HFF-Myc (cell line): ENCODE results near the gene EYS.
"Not testable (repeated sequence)": the region's sequence is repeated elsewhere in the genome, so short reads cannot be mapped to it uniquely, and the experiment has no call there.

Experiments used
- DNase-seq: peaks from one replicate; pipeline ENCODE4 v3.0.0-alpha.2; 2011; ENCODE audit warnings: low read depth; ENCODE audit errors: extremely low read depth
- H3K4me3 ChIP-seq: replicated peaks from 2 replicates; pipeline ENCODE4 v1.5.1; 2011; ENCODE audit warnings: low read depth, mild to moderate bottlenecking, control low read depth, low read length
- TF ChIP-seq, protein P1 (sequence below): IDR thresholded peaks from 2 replicates; pipeline ENCODE4 v1.5.1; 2012; ENCODE audit warnings: mild to moderate bottlenecking, low read depth, low read length, control low read depth; ENCODE audit errors: missing control alignments

The EYS gene

DNA sequence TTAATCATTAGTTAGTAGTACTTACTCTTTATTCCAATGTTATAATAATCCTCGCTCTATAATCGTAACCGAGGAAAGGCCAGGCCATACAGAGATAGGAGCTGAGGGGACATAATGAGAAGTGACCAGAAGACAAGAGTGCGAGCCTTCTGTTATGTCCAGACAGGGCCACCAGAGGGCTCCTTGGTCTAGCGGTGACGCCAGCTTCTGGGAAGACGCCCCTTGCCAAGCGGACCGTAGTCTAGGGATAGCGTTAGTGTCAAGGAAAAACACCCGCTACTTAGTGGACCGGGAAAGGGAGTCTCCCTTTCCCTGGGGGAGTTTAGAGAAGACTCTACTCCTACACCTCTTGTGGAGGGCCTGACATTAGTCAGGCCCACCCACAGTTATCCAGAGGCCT, 1237.6 kb downstream of the EYS start:
- H3K4me3 ChIP-seq, DNase-seq: not testable (repeated sequence)
- TF ChIP-seq, protein P1, sequence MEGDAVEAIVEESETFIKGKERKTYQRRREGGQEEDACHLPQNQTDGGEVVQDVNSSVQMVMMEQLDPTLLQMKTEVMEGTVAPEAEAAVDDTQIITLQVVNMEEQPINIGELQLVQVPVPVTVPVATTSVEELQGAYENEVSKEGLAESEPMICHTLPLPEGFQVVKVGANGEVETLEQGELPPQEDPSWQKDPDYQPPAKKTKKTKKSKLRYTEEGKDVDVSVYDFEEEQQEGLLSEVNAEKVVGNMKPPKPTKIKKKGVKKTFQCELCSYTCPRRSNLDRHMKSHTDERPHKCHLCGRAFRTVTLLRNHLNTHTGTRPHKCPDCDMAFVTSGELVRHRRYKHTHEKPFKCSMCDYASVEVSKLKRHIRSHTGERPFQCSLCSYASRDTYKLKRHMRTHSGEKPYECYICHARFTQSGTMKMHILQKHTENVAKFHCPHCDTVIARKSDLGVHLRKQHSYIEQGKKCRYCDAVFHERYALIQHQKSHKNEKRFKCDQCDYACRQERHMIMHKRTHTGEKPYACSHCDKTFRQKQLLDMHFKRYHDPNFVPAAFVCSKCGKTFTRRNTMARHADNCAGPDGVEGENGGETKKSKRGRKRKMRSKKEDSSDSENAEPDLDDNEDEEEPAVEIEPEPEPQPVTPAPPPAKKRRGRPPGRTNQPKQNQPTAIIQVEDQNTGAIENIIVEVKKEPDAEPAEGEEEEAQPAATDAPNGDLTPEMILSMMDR: peak; percentile 20

DNA sequence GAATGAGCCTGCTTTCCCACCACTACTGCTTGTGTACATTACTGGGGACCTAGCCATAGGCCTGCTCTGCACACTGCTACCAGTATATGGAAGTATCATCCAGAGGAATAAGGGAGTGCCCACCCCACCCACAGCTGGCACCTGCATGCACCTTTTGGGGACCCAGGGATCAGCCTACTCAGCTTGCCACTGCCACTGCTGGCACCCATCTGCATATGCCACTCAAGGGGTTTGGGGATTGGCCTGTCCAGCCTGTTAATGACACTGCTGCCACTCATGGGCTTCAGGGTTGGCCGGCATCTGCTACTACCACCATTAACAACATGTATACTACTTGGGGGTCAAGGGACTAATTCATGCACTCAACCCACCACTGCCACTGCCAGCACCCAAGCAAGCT, 1239.4 kb downstream of the EYS start:
- H3K4me3 ChIP-seq: no peak overlapping the region
- no peak for DNase-seq
- TF ChIP-seq, protein P1: no peak

DNA sequence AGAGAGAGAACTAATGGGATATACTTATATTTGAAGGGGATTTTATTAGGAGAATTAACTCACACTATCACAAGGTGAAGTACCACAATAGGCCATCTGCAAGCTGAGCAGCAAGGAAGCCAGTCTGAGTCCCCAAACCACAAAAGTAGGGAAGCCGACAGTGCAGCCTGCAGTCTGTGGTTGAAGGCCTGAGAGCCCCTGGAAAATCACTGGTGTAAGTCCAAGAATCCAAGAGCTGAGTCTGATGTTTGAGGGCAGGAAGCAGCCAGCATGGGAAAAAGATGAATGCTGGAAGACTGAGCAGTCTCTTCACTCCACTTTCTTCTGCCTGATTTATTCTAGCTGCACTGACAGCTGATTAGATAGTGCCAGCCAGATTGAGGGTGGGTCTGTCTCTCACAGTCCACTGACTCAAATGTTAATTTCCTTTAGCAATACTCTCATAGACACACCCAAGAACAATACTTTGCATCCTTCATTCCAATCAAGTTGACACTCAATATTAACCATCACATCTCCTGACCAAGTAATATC, 1247.5 kb downstream of the EYS start:
- no peak overlapping the region for H3K4me3 ChIP-seq
- no peak for DNase-seq
- TF ChIP-seq, protein P1: no peak

DNA sequence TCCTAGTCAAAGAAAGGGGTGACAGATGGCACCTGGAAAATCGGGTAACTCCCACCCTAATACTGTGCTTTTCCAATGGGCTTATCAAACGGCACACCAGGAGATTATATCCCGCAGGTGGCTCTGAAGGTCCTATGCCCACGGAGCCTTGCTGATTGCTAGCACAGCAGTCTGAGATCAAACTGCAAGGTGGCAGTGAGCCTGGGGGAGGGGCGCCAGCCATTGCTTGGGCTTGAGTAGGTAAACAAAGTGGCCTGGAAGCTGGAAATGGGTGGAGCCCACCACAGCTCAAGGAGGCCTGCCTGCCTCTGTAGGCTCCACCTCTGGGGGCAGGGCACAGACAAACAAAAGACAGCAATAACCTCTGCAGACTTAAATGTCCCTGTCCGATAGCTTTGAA, 1258.9 kb downstream of the EYS start:
- DNase-seq, H3K4me3 ChIP-seq: not testable (repeated sequence)

DNA sequence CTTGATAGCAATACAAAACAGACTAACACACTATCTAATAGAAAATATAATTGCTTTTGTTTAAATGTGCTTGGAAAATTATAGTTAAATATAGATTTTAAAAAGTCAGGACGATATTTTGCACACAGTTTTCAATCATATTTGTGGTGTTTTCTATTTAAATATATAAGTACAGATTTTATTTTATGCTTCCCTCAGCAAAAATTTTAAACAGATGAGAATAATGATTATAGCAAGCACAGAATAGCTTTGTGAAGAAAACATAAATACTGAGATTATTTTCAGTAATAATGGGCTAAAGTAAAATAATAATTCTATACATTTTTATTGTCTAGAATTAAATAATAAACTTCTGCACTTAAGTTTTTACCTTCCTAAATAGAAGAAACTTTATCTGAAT, 1262.0 kb downstream of the EYS start:
- TF ChIP-seq, protein P1: no peak
- H3K4me3 ChIP-seq: no peak overlapping the region
- no peak for DNase-seq

DNA sequence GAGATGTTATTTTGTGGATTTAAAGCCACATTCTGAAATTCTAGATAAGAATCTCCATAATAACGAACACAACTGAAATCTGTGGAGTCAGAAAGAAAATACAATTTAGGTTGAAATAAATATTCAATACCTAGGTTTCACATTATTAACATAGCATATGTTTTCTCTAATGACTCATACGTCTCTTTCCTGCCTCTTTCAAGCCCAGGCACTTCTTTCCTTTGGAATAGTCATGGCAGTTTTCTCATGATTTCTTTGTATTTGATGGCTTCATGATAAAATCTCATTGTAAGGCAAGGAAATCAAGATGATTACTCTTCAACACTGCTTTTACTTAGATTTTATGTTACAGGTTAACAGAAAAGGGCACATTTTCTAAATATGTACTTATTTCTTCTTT, 1267.8 kb downstream of the EYS start:
- TF ChIP-seq, protein P1: no peak
- no peak for DNase-seq

DNA sequence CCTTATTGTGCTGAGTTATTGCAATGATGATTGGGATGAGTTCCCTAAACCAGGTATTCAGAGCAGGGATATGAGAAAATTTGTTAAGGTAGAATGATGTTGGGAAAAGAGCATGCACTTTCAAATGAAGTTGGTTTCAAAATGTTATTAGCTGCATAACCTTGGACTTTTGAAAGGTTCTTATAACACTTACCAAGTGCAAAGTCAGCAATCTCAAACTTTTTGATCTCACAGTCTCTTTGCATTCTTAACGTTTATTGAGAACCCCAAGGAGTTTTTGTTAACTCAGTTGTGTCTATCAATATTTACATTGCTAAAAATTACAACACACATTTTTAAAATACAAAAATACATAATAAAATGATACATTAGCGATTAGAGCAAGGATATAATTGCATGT, 1269.0 kb downstream of the EYS start:
- H3K4me3 ChIP-seq: no peak overlapping the region
- no peak for DNase-seq
- TF ChIP-seq, protein P1: no peak

More for the DNA sequence above, 1267.8 kb downstream of the EYS start:
- H3K4me3 ChIP-seq: no peak overlapping the region
